Adrenal gland (tissue), 12 donors: ENCODE data around the gene DDX49. TPM values are rescaled to one million over a fixed set of nuclear protein-coding genes. Genes with fewer than 3 reads are reported as not detected.

Experiments
- DNase-seq, 7 donors: peaks; one replicate each; pipeline ENCODE4 v3.0.0-alpha.2; 2019 to 2020
- H3K27ac ChIP-seq, 5 donors: fragments of 200-600 bp; sonication (generic) in 4 of 5; 1 replicate in 3 of 5; 2 replicates in 2 of 5; pipeline versions ENCODE4 v1.5.1 to v1.8.0; 2016 to 2020; ENCODE audit warnings: mild to moderate bottlenecking in 1 of 5
- H3K27me3 ChIP-seq: fragments of 200-600 bp; 2 replicates; pipeline ENCODE4 v1.8.0; 2021
- H3K36me3 ChIP-seq, 2 donors: fragments of 200-600 bp; replicated peaks in 1 of 2; 1 replicate in 1 of 2; 2 replicates in 1 of 2; pipeline versions ENCODE4 v1.5.1 to v1.8.0; 2018 to 2022
- H3K4me1 ChIP-seq, 2 donors: fragments of 200-600 bp; replicated peaks in 1 of 2; 1 replicate in 1 of 2; 2 replicates in 1 of 2; pipeline versions ENCODE4 v1.5.1 to v1.8.0; 2018 to 2021
- H3K4me3 ChIP-seq, 4 donors: fragments of 200-600 bp; sonication (generic) in 3 of 4; one replicate each; pipeline ENCODE4 v1.5.1; 2016 to 2018
- H3K9me3 ChIP-seq, 3 donors: fragments of 200-600 bp; sonication (generic) in 1 of 3; replicated peaks in 1 of 3; 1 replicate in 2 of 3; 2 replicates in 1 of 3; pipeline versions ENCODE4 v1.5.1 to v1.8.0; 2016 to 2021
- POLR2A ChIP-seq, 2 donors: fragments of 450-650 bp; IDR thresholded peaks; one replicate each; pipeline ENCODE4 v1.6.1; 2017; ENCODE audit warnings: antibody characterized with exemption in 2 of 2, mild to moderate bottlenecking in 2 of 2, moderate library complexity in 1 of 2
- WGBS, 4 donors: extraction: QIAGEN DNeasy Blood & Tissue Kit in 2 of 4; methylation state at CpG; one replicate each; pipeline versions ENCODE4 v1.1.5 to v1.1.7; 2013 to 2017; 5-methylcytosine and 5-hydroxymethylcytosine counted together
- intact Hi-C, 2 donors: fragments of 100-400 bp; cut with DNase I; formaldehyde crosslinking; loops; one replicate each; pipeline versions ENCODE4 v1.14.1 to v1.15.0; 2022 to 2023
- polyA plus RNA-seq, 3 donors: library from polyadenylated mRNA; stranded (reverse); fragments of 200-250 nt in 2 of 3; fragments of 350-450 nt in 1 of 3; fragmentation: Illumina TruSeq in 1 of 3; extraction: RNeasy Lipid Tissue Mini Kit (QIAGEN cat#74804) in 1 of 3; gene quantifications; one replicate each; pipeline ENCODE4 v1.2.3, GENCODE V29; 2013 to 2014
- total RNA-seq, 9 donors: library from RNA; depleted of rRNA in 4 of 9; stranded (reverse); fragments of >200 nt in 4 of 9; fragments of 120-200 nt in 1 of 9; fragmentation: NEBNext Ultra II Directional in 1 of 9; extraction: Animal tissue kit (Norgen Biotek cat#: 25700) in 1 of 9; gene quantifications; one replicate each; pipeline versions ENCODE4 v1.1.0 to v1.2.4, GENCODE V29; 2013 to 2023
- TF ChIP-seq, protein P1 (sequence below), 6 experiments: fragments of 450-650 bp in 4 of 6; fragments of 200-600 bp in 2 of 6; sonication (generic) in 1 of 6; IDR thresholded peaks; 1 replicate in 5 of 6; 2 replicates in 1 of 6; pipeline versions ENCODE4 v1.5.1 to v1.8.0; 2016 to 2021; ENCODE audit warnings: antibody characterized with exemption in 6 of 6, mild to moderate bottlenecking in 2 of 6, moderate library complexity in 1 of 6
- donor health status: healthy with polysubstance abuse.
- donor health status: Bipolar disorder and iron deficiency.
- donor health status: DM: yes; HTN: yes; CAD: no.
- donor health status: DM: no; HTN: no; CAD: no.
- donor health status: DM: no; HTN: no; CAD: no.
- donor health status: DM: yes; HTN: yes; CAD: no.

DDX49 gene
- total and polyA plus RNA-seq, 12 donors = 29.1 to 105 (median 47.7) TPM

GRCh38 chr19:18946335-18946734 lies 26.8 kb downstream of the DDX49 start:
- no peak for TF ChIP-seq POLR2A (IDR thresholded peaks at IDR 0.05)
- TF ChIP-seq, protein P1, sequence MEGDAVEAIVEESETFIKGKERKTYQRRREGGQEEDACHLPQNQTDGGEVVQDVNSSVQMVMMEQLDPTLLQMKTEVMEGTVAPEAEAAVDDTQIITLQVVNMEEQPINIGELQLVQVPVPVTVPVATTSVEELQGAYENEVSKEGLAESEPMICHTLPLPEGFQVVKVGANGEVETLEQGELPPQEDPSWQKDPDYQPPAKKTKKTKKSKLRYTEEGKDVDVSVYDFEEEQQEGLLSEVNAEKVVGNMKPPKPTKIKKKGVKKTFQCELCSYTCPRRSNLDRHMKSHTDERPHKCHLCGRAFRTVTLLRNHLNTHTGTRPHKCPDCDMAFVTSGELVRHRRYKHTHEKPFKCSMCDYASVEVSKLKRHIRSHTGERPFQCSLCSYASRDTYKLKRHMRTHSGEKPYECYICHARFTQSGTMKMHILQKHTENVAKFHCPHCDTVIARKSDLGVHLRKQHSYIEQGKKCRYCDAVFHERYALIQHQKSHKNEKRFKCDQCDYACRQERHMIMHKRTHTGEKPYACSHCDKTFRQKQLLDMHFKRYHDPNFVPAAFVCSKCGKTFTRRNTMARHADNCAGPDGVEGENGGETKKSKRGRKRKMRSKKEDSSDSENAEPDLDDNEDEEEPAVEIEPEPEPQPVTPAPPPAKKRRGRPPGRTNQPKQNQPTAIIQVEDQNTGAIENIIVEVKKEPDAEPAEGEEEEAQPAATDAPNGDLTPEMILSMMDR (IDR thresholded peaks at IDR 0.05) = no peak
- Histone ChIP-seq H3K4me3 (no peak overlapping the region), H3K27me3 (no peaks in the 10 kb centered on the region), H3K4me1 (peaks cover 0 to 6% of the 10 kb centered on the region in 2 donors), H3K27ac (no peak overlapping the region), H3K9me3 (no peaks in the 10 kb centered on the region), H3K36me3 (no peaks in the 10 kb centered on the region)
- intact Hi-C loops = no loop called here
- DNase-seq = no peak

- intact Hi-C loops = no loop called here
- 53 to 72% (median 60%) methylated on average over 4 to 14 of the region's 14 CpGs for WGBS, 4 donors
Measured at GRCh38 chr19:18946918-18947317, 27.4 kb downstream of the DDX49 start.

DNA sequence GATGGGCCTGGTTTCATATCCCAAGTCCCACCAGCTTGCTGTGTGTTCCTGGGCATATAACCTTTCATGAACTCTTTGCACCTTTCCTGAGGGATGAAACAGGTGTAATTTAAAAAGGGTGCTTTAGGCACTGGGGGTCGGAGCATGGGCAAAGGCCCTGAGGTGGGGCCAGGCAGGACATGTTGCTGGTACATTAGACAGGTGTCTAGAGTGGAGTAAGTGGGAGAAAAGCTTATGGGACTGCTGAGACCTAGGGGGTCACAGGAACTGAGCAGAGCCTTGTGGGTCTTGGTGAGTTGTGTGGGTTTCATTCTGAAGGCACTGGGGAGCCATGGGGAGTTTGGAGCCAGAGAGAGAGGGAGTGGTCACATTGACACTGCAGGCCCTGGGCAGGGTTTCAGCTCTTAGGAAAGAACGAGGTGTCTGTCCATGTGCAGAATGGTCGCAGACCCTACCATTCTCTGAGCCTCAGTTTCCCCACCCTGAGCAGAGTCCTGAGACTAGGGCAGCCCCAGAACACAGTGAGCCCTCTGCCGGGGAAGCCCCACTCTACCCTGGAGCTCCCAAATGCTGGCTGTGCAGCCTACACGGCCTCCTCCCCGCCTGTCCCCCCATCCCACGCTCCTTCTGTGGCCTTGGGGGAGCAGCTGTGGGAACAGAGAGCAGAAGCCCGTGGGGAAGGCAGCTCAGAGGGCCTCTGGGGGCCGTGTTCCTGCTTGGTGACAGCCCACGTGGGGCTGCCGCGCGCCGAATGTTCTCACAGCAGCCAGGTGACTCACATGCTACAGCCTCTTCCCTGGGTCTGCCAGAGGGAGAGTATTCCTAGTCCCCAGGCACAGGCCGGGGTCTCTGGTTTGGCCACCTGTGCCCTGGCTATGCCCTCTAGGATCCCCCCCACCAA lies 28.8 kb downstream of the DDX49 start:
- no peaks in the 10 kb centered on the region for H3K36me3 ChIP-seq
- no peaks in the 10 kb centered on the region for H3K4me1 ChIP-seq
- 53 to 71% (median 61%) methylated on average over 10 to 15 of the region's 15 CpGs for WGBS, 4 donors
- H3K27ac ChIP-seq = no peak overlapping the region
- TF ChIP-seq POLR2A (IDR thresholded peaks at IDR 0.05) = no peak
- TF ChIP-seq, protein P1 (IDR thresholded peaks at IDR 0.05) = no peak
- H3K27me3 ChIP-seq = no peaks in the 10 kb centered on the region
- H3K4me3 ChIP-seq = no peak overlapping the region
- intact Hi-C loops = no loop called here
- peak in 3 of 7 donors; percentile 32 to 58 (median 46) for DNase-seq
- no peaks in the 10 kb centered on the region for H3K9me3 ChIP-seq

More at GRCh38 chr19:18946918-18947317, 27.4 kb downstream of the DDX49 start:
- Histone ChIP-seq H3K27me3 (no peaks in the 10 kb centered on the region), H3K27ac (no peak overlapping the region), H3K4me3 (no peak overlapping the region), H3K4me1 (peaks cover 0 to under 1% of the 10 kb centered on the region in 2 donors), H3K36me3 (no peaks in the 10 kb centered on the region), H3K9me3 (no peaks in the 10 kb centered on the region)
- no peak for DNase-seq
- TF ChIP-seq POLR2A (IDR thresholded peaks at IDR 0.05) = no peak
- TF ChIP-seq, protein P1 (IDR thresholded peaks at IDR 0.05) = no peak

DNA sequence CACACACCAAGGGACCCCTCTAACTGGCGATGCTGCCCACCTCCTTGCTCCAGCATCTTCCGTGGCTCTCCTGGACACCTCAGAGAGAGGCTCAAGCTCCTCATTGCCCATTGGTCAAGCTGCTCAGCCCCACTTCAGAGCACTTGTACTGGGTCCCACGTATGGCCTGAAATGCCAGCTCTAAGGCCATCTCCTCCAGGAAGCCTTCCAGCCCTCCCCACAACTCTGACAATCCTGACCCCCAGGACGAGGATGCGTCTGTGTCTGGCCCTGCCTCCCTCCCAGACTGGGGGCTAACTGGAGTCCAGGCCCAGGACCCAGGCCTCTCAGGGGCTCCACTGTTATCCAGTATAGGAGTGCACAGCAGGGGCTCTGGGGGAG lies 29.5 kb downstream of the DDX49 start:
- Histone ChIP-seq H3K9me3 (no peaks in the 10 kb centered on the region), H3K36me3 (no peaks in the 10 kb centered on the region), H3K27me3 (no peaks in the 10 kb centered on the region), H3K4me1 (no peaks in the 10 kb centered on the region), H3K27ac (no peak overlapping the region), H3K4me3 (no peak overlapping the region)
- no peak for DNase-seq
- intact Hi-C loops = no loop called here
- TF ChIP-seq, protein P1 (IDR thresholded peaks at IDR 0.05) = no peak
- no peak for TF ChIP-seq POLR2A (IDR thresholded peaks at IDR 0.05)
- WGBS, 4 donors = 64 to 80% (median 78%) methylated on average over 5 of the region's 5 CpGs
